GM18867 (cell line): ENCODE results near the gene MAPKAPK5.
"Not testable (repeated sequence)": the region's sequence is repeated elsewhere in the genome, so short reads cannot be mapped to it uniquely, and the experiment has no call there.

Source experiments
- ATAC-seq: cut with Tn5 transposase; IDR thresholded peaks from one replicate; pipeline ENCODE4 v1.9.1; 2021; ENCODE audit warnings: mild to moderate bottlenecking, moderate library complexity; ENCODE audit not compliant: unreplicated experiment

MAPKAPK5 gene, protein sequence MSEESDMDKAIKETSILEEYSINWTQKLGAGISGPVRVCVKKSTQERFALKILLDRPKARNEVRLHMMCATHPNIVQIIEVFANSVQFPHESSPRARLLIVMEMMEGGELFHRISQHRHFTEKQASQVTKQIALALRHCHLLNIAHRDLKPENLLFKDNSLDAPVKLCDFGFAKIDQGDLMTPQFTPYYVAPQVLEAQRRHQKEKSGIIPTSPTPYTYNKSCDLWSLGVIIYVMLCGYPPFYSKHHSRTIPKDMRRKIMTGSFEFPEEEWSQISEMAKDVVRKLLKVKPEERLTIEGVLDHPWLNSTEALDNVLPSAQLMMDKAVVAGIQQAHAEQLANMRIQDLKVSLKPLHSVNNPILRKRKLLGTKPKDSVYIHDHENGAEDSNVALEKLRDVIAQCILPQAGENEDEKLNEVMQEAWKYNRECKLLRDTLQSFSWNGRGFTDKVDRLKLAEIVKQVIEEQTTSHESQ

DNA sequence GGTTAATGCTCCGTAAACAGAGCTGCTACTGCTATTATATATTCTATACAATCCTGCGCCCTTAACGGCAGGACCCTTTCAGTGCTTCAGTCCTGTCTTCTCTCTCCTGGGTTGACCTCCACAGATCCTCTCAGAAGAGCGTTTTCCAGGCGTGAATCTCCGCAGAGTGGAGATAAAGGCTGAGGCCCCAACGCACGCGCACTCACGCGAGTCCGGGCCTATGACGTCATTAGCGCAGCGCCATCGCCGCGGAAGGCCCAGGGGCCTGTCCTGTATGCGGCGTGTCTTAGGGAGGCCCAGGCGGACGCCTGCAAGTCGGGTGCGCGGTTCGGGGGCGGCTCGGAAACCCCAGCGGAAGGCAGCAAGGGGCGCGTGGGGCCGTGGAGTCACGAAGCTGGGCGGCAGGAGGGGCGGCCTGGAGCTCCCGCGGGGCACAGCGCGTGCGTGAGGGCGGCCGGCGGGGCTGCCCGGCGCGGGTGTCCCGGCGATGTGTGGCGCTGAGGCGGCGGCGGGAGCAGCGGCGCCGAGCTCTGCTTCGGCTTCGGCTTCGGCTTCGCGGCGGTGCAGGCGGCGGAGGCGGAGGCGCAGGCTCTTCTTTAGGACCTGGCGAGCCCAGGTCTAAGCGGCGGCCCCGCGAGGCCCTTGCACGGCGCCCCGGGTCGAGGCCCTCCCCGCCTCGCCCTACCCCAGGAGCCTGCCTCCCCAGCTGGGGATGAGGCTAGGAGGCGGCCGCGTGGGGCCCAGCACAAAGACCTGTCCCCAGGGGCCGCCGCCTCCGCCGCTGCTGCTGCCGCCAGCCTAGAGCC is at the start of gene MAPKAPK5:
Gene MAPKAPK5 (plus strand): TSS at position 479 of the 806 bp plus-strand sequence. CDS start 506 bp downstream, outside the sequence.
- peak; percentile 86 for ATAC-seq

DNA sequence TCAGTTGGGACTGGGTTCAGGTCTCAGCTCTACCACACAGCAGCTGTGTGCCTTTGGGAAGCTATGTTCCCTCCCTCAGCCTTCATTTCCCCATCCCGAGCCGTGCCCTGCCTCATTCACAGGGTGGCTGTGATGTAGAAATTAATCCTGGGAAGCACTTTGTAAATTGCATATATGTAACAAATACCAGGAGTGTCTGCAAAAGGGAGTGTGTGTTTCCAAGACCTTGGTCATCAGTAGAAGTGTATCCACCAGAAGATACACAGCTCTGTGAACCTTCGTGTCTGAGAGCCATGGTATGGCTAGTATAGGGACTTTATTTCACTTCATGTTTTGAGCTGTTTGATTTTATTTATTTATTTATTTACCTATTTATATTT is 49.2 kb upstream of the MAPKAPK5 start:
- no peak for ATAC-seq

DNA sequence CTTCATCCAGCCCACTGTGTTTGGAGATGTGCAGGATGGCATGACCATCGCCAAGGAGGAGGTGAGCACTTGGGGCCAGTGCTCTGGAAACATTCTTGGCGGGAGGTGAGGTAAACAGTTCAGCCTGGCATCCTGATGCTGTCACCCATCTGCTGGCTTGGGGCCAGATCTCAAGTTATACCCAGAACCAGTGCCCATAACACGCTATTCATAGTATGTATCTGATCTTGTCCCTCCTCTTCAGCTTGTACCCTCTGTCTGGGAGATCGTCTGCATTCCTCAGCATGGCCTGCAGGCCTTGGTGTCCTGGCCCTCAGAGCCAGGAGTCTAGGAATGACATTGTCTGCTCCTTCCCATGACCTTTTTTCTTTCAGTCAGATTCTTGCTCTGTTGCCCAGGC is 43.8 kb upstream of the MAPKAPK5 start:
- no peak for ATAC-seq

DNA sequence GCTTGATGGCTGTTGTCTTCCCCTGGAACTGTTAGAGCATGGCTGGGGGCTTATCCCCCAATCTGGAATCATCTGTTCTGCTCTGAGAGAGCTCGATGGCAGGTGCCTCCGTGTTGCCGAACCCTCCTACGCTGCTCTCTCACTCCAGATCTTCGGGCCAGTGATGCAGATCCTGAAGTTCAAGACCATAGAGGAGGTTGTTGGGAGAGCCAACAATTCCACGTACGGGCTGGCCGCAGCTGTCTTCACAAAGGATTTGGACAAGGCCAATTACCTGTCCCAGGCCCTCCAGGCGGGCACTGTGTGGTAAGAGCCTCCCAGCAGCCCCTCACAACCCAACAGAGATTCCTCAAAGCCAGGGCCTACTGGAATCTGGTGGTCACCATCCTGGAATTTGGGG is 42.3 kb upstream of the MAPKAPK5 start:
- no peak for ATAC-seq

DNA sequence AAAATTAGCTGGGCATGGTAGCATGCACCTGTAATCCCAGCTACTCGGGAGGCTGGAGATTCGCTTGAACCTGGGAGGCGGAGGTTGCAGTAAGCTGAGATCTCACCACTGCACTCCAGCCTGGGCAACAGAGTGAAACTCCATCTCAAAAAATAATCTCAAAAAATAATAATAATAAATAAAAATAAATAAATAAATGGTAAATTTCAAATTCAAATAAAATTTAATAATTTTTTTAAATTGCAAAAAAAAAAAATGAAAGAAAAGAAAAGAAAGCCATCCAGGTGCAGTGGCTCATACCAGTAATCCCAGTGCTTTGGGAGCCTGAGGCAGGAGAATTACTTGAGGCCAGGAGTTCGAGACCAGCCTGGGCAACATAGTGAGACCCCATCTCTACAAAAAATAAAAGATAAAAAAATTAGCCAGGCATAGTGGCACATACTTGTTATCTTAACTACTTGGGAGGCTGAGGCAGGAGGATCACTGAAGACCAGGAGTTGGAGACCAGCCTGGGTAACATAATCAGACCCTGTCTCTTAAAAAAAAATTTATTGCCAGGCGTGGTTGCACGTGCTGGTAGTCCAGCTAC is 38.9 kb upstream of the MAPKAPK5 start:
- ATAC-seq: no peak

DNA sequence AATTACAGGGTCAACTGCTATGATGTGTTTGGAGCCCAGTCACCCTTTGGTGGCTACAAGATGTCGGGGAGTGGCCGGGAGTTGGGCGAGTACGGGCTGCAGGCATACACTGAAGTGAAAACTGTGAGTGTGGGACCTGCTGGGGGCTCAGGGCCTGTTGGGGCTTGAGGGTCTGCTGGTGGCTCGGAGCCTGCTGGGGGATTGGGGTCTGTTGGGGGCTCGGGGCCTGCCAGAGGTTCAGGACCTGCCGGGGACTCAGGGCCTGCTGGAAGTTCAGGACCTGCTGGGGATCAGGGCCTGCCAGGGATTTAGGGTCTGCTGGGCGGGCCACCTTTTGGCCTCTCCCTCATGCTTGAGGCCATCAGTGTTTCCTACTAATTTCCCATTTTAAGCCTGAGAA is 38.2 kb upstream of the MAPKAPK5 start:
- ATAC-seq: no peak

DNA sequence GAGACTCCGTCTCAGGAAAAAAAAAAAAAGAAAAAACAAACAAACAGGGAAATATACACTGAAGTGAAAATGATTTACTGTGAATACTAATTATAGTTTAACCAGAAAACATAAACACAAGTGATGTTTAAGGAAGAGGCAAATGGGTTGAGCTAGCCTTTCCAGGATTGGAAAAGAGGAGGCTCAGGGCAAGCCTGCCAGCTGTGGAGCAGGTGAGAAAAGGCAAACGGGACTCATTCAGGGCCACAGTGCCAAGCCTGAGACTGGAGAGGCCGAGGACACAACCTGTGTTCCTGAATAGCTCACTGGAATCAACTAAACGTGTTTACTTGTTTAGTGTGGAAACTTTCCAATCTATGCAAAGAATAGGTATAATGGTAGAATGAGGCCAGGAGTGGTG is 35.7 kb upstream of the MAPKAPK5 start:
- ATAC-seq: no peak

DNA sequence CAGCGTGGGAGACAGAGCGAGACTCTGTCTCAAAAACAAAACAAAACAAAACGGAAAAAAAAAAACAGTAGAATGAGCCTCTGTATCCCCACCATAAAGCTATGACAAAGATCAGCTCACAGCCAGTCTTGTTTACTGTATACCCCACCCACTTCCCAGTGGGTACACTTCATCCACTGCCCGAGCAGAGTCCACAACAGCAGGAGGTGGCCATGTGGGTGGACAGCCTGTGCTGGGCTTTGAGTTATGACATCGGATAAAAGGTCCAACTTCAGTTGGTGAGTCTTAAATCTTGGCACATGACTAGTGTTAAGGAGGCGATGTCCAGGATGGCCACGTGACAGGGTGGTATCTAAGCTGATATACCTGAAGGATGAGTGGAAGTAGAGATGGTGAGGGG is 34.8 kb upstream of the MAPKAPK5 start:
- no peak for ATAC-seq

DNA sequence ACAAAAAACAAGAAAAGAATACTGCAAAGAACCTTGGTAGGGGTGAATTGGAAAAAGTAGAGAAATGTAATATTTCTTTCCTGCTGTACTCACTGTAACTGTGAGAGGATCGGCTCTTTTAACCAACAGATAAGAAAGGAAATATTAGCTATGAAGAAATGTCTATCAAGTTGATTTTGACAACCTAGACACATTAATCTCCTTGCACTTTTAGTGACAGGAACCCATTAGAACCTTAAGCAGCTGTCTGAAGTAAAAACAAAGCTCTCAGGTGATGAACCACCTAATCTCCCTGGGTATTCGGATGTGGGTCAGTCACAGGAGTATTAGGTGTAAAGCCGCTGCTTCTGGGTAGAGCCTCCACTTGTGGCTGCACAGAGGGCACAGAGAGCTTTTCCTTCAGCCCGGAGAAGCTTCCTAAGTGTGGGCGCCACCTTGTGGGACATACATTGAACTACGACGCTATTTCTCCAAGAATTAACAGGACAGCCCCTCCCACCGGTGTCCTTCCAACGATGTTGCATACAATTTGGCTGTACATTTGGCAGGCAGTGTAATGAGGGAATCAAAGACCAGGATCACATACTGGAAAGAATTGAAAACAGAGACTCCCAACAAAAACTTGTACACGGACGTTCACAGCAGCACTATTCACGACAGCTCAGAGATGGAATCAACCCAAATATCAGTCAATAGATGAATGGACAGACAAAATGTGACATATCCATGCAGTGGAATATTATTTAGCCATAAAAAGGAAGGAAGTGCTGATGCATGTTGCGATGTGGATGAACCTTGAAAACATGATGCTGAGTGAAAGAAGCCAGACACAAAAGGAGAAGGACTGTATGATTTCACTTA is 28.9 kb upstream of the MAPKAPK5 start:
- peak; percentile 62 for ATAC-seq

DNA sequence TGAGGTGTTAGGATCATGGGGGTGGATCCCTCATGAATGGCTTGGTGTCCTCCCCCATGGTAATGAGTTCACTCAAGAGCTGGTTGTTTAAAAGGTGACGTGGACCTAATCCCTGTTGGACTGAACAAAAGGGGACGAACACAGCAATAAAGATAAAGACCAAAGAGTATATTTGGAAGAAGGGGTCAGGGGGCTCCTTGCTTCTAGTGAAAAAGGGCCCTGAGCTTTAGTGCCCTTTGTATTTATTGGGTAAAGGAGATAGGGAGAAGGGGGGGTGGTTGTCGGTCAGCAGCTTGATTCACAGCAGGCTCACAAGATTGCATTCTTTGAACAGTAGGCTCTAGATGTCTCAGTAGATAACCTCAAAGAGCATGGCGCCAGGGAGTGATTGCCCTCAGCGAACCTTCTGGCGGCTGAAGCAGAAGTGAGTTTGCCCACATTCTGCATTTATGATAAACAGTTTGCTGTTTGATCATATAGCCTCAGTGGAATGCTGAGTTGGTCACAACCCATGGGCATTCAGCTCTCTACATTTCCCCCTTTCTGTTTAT is 25.9 kb upstream of the MAPKAPK5 start:
- ATAC-seq: no peak

DNA sequence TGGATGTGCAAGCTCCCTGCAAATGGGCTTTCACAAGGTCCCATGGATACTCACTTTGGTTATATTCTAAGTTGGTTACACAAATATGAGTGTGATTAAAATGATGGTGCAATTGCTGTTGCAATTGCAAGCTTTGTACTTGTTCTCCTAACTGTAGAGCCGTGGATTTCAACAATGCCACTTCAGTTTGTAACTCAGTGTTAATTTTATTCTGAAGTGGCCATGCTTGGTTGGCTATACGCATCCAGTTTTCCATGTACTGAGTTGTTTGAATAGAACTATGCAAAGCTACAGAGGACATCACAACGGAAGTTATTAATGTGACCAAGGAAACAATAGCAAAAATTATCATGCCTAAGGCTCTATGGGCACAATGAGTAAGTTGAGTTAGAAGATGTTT is 25.1 kb upstream of the MAPKAPK5 start:
- ATAC-seq: not testable (repeated sequence)

DNA sequence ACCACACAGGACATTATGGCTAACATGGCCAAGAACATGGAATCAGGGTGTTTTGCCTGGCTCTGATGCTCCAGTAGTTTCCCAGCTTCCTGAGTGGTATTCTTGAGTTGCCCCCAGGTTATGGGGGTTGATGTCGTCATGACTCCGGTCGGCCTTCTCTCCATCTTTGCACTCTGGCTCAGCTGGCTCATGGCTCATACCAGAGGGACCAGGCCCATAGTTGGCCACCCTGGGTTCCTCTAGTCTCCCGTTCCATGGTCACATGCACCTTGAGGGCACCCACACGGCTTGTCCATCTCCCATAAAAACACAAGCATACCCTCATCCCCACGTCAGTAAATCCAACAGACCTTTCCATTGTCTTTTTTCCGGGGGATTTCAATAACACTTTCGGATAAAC is 23.7 kb upstream of the MAPKAPK5 start:
- ATAC-seq: no peak

DNA sequence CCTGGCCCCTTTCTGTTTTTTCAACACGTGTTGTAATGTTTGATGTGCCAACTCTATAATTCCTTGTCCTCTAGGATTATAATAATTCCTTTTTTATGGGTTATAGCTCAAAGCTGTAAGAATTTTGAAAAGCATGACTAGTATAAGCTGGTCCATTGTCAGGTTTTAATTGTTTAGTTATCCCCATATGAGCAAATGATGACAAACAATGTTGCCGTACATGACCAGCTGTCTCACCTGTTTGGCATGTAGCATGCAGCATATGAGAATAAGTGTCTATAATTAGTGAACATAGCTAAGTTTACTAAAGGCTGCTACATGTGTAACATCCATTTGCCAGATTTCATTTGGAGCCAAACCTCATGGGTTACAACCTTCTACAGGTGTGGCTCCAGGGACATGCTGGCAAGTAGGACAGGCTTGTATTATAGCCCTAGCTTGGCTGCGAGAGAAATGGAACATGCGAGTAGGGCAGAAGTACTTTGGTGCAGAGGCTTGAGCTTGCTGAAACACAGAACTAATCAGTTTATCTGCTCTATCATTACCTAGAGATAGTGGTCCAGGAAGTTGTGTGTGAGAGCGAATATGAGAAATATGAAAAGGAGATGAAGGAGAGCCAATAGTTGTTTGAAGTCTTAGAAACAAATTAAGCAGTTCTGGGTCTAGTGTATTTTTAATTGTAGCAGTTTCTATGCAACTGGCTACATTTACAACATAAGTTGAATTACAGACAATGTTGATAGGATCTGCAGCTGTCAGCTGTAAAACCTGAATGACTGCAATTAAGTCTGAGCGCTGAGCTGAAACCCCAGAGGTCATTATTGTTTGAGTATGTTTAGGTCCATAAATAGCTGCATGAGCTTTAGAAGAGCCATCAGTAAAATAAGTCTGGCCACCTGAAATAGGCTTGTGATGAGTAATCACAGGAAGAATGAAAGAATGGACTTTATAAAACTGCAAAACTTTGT is 22.6 kb upstream of the MAPKAPK5 start:
- ATAC-seq: no peak

DNA sequence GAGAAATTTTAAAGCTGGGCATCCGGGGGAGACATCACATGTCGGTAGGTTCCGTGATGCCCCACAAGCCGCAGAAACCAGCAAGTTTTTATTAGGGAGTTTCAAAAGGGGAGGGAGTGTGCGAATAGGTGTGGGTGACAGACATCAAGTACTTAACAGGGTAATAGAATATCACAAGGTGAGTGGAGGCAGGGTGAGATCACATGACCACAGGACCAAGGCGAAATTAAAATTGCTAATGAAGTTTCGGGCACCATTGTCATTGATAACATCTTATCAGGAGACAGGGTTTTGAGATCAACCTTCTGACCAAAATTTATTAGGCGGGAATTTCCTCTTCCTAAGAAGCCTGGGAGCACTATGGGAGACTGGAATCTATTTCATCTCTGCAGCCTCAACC is 21.2 kb upstream of the MAPKAPK5 start:
- not testable (repeated sequence) for ATAC-seq

DNA sequence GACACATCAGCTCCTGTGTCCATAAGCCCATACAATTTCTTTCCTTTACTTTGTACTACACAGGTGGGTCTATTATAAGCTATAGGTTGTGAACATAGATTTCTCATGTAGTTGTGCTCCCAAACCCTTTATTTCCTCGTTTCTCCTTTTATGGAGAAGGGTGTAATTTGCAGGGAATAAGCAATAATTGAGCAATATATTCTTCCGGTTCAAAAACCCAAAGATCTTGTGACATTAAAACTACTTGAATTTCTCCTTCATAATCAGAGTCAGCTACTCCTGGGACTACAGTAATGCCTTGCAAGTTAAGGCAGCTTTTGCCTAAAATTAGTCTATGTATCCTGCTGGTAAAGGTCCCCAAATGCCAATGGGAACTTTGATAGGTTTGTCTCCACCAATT is 19.1 kb upstream of the MAPKAPK5 start:
- ATAC-seq: no peak

DNA sequence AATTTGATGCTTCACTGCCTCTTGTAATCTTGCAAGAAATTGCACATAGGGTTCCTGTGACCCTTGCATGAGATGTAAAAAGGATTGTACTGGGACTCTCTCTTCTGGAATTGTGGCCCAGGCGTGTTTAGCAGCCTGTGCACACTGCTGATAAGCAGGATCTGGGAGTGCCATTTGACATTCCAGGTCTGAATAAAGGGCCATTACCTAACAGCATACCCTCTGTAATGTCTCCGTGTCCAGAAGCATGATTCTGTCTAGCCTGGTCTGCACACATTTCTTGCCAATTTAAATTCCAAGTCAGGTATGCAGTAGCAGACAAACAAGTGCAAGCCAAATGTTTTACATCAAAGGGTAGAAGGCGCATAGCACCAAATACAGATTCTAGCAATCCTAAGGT is 18.1 kb upstream of the MAPKAPK5 start:
- ATAC-seq: no peak

DNA sequence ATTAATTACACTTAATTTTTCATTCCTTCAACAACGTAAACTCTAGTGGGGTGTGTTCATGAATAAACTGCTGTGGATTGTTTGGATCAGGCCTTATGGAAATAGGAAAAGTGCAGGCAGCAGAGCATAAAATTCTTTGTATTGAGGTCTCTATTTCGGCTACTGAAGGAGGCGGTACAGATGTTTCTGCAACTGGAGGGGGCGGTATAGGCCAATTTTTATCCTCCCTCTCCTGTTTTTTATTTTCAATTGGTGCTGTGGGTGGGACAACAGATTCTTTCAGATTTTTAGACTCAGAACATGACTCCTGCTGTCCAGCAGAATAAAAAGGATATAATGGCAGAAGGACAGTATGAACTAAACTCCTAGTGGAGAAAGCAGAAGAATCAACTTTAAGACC is 17.7 kb upstream of the MAPKAPK5 start:
- ATAC-seq: not testable (repeated sequence)

DNA sequence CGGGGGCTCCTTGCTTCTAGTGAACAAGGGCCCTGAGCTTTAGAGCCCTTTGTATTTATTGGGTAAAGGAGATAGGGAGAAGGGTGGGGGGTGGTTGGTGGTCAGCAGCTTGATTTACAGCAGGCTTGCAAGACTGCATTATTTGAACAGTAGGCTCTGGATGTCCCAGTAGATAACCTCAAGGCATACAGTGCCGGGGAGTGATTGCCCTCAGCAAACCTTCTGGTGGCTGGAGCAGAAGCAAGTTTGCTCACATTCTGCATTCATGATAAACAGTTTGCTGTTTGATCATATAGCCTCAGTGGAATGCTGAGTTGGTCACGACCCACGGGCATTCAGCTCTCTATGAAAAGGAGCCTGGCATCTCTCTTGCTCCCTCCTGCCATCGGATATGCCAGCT is 16.5 kb upstream of the MAPKAPK5 start:
- ATAC-seq: no peak

DNA sequence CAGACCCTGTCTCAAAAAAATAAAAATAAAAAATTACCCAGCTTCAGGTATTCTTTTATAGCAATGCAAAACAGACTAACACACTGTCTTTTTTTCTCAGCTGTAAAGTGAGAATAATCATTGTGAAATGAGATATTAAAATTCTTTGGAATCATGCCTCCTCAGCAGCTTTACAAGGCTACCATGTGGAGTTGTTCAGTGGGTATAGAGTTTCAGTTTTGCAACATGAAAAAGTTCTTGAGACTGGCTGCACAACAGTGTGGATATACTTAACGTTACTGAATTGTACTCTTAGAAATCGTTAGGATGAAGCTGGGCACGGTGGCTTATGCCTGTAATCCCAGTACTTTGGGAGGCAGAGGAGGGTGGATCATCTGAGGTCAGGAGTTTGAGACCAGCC is 15.7 kb upstream of the MAPKAPK5 start:
- ATAC-seq: no peak
